Caco-2 (cell line): ENCODE measurements around the gene EEF1E1. TPM values are rescaled to one million over a fixed set of nuclear protein-coding genes. Genes with fewer than 3 reads are reported as not detected.

Experiments
- BruUV-seq: library from RNA; stranded (reverse); fragments of 400-500 nt; replicated peaks from 2 replicates; lab custom pipeline; 2021; lab: Mats Ljungman, UMichigan
- CTCF ChIA-PET: fragments of 300-600 bp; sonication (Branson Sonifier 250); formaldehyde crosslinking; loops from one replicate; lab custom pipeline; 2022; ENCODE audit warnings: antibody characterized with exemption; lab: Charles Lee
- POLR2A ChIA-PET: fragments of 300-600 bp; sonication (Branson Sonifier 250); formaldehyde crosslinking; loops from one replicate; lab custom pipeline; 2022; ENCODE audit warnings: antibody characterized with exemption; lab: Charles Lee
- DNase-seq, 2 experiments: peaks; one replicate each; pipeline versions ENCODE4 v3.0.0 to v3.0.0-alpha.2; 2020 to 2022
- H3K27me3 ChIP-seq: replicated peaks from 2 replicates; pipeline ENCODE4 v1.6.0; 2011; ENCODE audit warnings: low read length; ENCODE audit not compliant: control insufficient read depth, insufficient read depth
- H3K36me3 ChIP-seq: 2 replicates; pipeline ENCODE4 v1.5.1; 2011; ENCODE audit warnings: low read length; ENCODE audit not compliant: control insufficient read depth, insufficient read depth
- H3K4me1 ChIP-seq: fragments of 250-450 bp; sonication (Bioruptor Pico); 2 replicates; pipeline ENCODE4 v1.5.1; 2020; ENCODE audit warnings: mild to moderate bottlenecking
- H3K4me3 ChIP-seq: 2 replicates; pipeline ENCODE4 v1.5.1; 2011; ENCODE audit warnings: low read depth, mild to moderate bottlenecking, control low read depth, low read length
- H3K9me3 ChIP-seq: fragments of 250-450 bp; sonication (Bioruptor Pico); 2 replicates; pipeline ENCODE4 v1.5.1; 2020; ENCODE audit warnings: mild to moderate bottlenecking, moderate library complexity
- H3K27ac Mint-ChIP-seq: one replicate; pipeline ENCODE4 v1.8.0; 2022; ENCODE audit warnings: mixed read lengths; ENCODE audit not compliant: unreplicated experiment
- H3K27me3 Mint-ChIP-seq: one replicate; pipeline ENCODE4 v1.8.0; 2022; ENCODE audit warnings: mixed read lengths; ENCODE audit not compliant: insufficient read depth, unreplicated experiment
- H3K36me3 Mint-ChIP-seq: one replicate; pipeline ENCODE4 v1.8.0; 2022; ENCODE audit warnings: mild to moderate bottlenecking, mixed read lengths; ENCODE audit not compliant: insufficient read depth, unreplicated experiment
- H3K4me1 Mint-ChIP-seq: one replicate; pipeline ENCODE4 v1.8.0; 2022; ENCODE audit warnings: low read depth, mixed read lengths; ENCODE audit not compliant: unreplicated experiment
- H3K4me3 Mint-ChIP-seq: one replicate; pipeline ENCODE4 v1.8.0; 2022; ENCODE audit warnings: mild to moderate bottlenecking, moderate library complexity, mixed read lengths; ENCODE audit not compliant: unreplicated experiment
- H3K9me3 Mint-ChIP-seq: one replicate; pipeline ENCODE4 v1.8.0; 2022; ENCODE audit warnings: mixed read lengths; ENCODE audit not compliant: unreplicated experiment
- intact Hi-C: fragments of 100-400 bp; cut with micrococcal nuclease; formaldehyde crosslinking; loops from one replicate; pipeline ENCODE4 v1.10.0; 2022; ENCODE audit not compliant: unreplicated experiment
- total RNA-seq: library from RNA; stranded (reverse); gene quantifications from 2 replicates; pipeline ENCODE4 v1.2.3, GENCODE V29; 2022
- TF ChIP-seq, protein P1 (sequence below), 2 experiments: fragments of 200-600 bp in 1 of 2; IDR thresholded peaks; 1 replicate in 1 of 2; 2 replicates in 1 of 2; pipeline versions ENCODE4 v1.5.1 to v1.8.0; 2011 to 2022; ENCODE audit warnings: antibody characterized with exemption in 1 of 2, control low read depth in 1 of 2, inconsistent platforms in 1 of 2, low read depth in 1 of 2, low read length in 1 of 2, mild to moderate bottlenecking in 1 of 2, moderate library complexity in 1 of 2; ENCODE audit not compliant: insufficient read depth in 1 of 2, severe bottlenecking in 1 of 2, unreplicated experiment in 1 of 2

The EEF1E1 gene
- total RNA-seq, 1 experiment from 2014 or later = 60.3 TPM

DNA sequence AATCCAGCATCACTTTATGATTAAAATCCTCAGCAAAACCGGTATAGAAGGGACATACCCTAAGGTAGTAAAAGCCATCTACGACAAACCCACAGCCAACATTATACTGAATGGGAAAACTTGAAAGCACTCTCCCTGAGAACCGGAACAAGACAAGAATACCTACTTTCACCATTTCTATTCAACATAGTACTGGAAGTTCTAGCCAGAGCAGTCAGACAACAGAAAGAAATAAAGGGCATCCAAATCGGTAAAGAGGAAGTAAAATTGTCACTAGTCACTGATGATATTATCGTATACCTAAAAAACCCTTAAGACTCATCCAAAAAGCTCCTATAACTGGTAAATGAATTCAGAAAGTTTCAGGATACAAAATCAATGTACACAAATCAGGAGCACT lies 71.4 kb downstream of the EEF1E1 start:
- intact Hi-C loops = no loop called here
- H3K27me3 Mint-ChIP-seq = no peaks in the 10 kb centered on the region
- CTCF ChIA-PET = no interaction called here
- H3K9me3 Mint-ChIP-seq = peaks cover 25% of the 10 kb centered on the region
- no TSS peak for BruUV-seq
- DNase-seq = no peak
- POLR2A ChIA-PET = no interaction called here
- H3K9me3 ChIP-seq = no peaks in the 10 kb centered on the region; the same call in 1 of the 2 replicates
- no peaks in the 10 kb centered on the region for H3K4me1 Mint-ChIP-seq
- TF ChIP-seq, protein P1, sequence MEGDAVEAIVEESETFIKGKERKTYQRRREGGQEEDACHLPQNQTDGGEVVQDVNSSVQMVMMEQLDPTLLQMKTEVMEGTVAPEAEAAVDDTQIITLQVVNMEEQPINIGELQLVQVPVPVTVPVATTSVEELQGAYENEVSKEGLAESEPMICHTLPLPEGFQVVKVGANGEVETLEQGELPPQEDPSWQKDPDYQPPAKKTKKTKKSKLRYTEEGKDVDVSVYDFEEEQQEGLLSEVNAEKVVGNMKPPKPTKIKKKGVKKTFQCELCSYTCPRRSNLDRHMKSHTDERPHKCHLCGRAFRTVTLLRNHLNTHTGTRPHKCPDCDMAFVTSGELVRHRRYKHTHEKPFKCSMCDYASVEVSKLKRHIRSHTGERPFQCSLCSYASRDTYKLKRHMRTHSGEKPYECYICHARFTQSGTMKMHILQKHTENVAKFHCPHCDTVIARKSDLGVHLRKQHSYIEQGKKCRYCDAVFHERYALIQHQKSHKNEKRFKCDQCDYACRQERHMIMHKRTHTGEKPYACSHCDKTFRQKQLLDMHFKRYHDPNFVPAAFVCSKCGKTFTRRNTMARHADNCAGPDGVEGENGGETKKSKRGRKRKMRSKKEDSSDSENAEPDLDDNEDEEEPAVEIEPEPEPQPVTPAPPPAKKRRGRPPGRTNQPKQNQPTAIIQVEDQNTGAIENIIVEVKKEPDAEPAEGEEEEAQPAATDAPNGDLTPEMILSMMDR (IDR thresholded peaks at IDR 0.05; ENCODE audit: insufficient read depth in 1 of 2, low read depth in 1 of 2, low read length in 1 of 2, severe bottlenecking in 1 of 2, unreplicated experiment in 1 of 2) = no peak
- no peak overlapping the region for H3K27ac Mint-ChIP-seq
- no peak overlapping the region for H3K4me3 ChIP-seq
- no peak overlapping the region for H3K4me3 Mint-ChIP-seq
- H3K36me3 Mint-ChIP-seq = no peaks in the 10 kb centered on the region
- no peaks in the 10 kb centered on the region for H3K36me3 ChIP-seq
- H3K27me3 ChIP-seq = no peaks in the 10 kb centered on the region
- 0 out of 2 replicates have a peak, but pooled peaks cover 5% of the 10 kb centered on the region for H3K4me1 ChIP-seq

Other genes starting within 250 kb of the EEF1E1 start
- gene TXNDC5, start 191.8 kb downstream of the EEF1E1 start, total RNA-seq = 117 and 119 TPM in 2 replicates
- gene BLOC1S5, start 38.2 kb downstream of the EEF1E1 start, total RNA-seq = 15.0 and 16.4 TPM in 2 replicates